Panc1 (cell line): Measurements from ENCODE around the gene MMRN2. TPM values are rescaled to one million over a fixed set of nuclear protein-coding genes. Genes with fewer than 3 reads are reported as not detected.

Source experiments
- ATAC-seq: fragments of 200-7000 bp; cut with Tn5 transposase; 2 replicates; pipeline ENCODE4 v1.9.1; 2020; ENCODE audit warnings: mild to moderate bottlenecking, moderate library complexity
- BruUV-seq: library from RNA; stranded (reverse); fragments of 400-500 nt; replicated peaks from 2 replicates; lab custom pipeline; 2021; lab: Mats Ljungman, UMichigan
- CTCF ChIA-PET: fragments of 300-600 bp; sonication (Branson Sonifier 250); formaldehyde crosslinking; loops from one replicate; lab custom pipeline; 2022; ENCODE audit warnings: antibody characterized with exemption; lab: Charles Lee
- POLR2A ChIA-PET: fragments of 300-600 bp; sonication (Branson Sonifier 250); formaldehyde crosslinking; loops from one replicate; lab custom pipeline; 2022; ENCODE audit warnings: antibody characterized with exemption; lab: Charles Lee
- DNase-seq: peaks from one replicate; pipeline ENCODE4 v3.0.0-alpha.2; 2010; ENCODE audit warnings: low read depth, low spot score
- H3K27ac ChIP-seq: 2 replicates; pipeline ENCODE4 v1.5.1; 2011; ENCODE audit warnings: mild to moderate bottlenecking, low read length, inconsistent platforms
- H3K27me3 ChIP-seq: fragments of 200-500 bp; sonication (Bioruptor generic); 2 replicates; pipeline ENCODE4 v1.6.0; 2014; ENCODE audit warnings: low read length, inconsistent platforms; ENCODE audit not compliant: control insufficient read depth, insufficient read depth
- H3K36me3 ChIP-seq: fragments of 200-500 bp; sonication (Bioruptor generic); 2 replicates; pipeline ENCODE4 v1.5.1; 2014; ENCODE audit warnings: inconsistent platforms, mild to moderate bottlenecking, low read length, moderate library complexity; ENCODE audit not compliant: control insufficient read depth, insufficient read depth
- H3K4me1 ChIP-seq: 2 replicates; pipeline ENCODE4 v1.5.1; 2011; ENCODE audit warnings: inconsistent platforms, mild to moderate bottlenecking, low read length, moderate library complexity; ENCODE audit not compliant: control insufficient read depth, insufficient read depth
- H3K4me3 ChIP-seq, 2 experiments: 2 replicates each; pipeline ENCODE4 v1.5.1; 2011 to 2012; ENCODE audit warnings: low read depth in 2 of 2, low read length in 2 of 2, mild to moderate bottlenecking in 2 of 2, inconsistent platforms in 1 of 2, moderate library complexity in 1 of 2
- H3K9me3 ChIP-seq: fragments of 200-500 bp; sonication (Bioruptor generic); 2 replicates; pipeline ENCODE4 v1.5.1; 2014; ENCODE audit warnings: low read depth, mild to moderate bottlenecking, inconsistent platforms, low read length, moderate library complexity; ENCODE audit not compliant: control insufficient read depth, insufficient read depth
- CTCF ChIP-seq: fragments of 450-650 bp; IDR thresholded peaks from 2 replicates; pipeline ENCODE4 v1.5.1; 2017; ENCODE audit warnings: mild to moderate bottlenecking
- POLR2AphosphoS5 ChIP-seq: IDR thresholded peaks from 2 replicates; pipeline ENCODE4 v1.6.1; 2012; ENCODE audit warnings: mild to moderate bottlenecking, low read depth, low read length, moderate library complexity
- SIN3A ChIP-seq: IDR thresholded peaks from 2 replicates; pipeline ENCODE4 v1.6.1; 2012; ENCODE audit warnings: low read depth, mild to moderate bottlenecking, low read length, moderate library complexity, borderline replicate concordance; ENCODE audit not compliant: insufficient read depth
- TCF7L2 ChIP-seq: IDR thresholded peaks from 2 replicates; pipeline ENCODE4 v1.6.1; 2011; ENCODE audit warnings: mild to moderate bottlenecking, low read depth, low read length, inconsistent platforms
- in situ Hi-C: cut with HindIII; loops from 2 replicates; pipeline ENCODE4 v1.10.0; 2016; ENCODE audit warnings: low sequenced_read_pairs, low pct_unique_long_range_greater_than_20kb
- intact Hi-C: fragments of 100-400 bp; cut with micrococcal nuclease; formaldehyde crosslinking; loops from one replicate; pipeline ENCODE4 v1.10.0; 2022; ENCODE audit not compliant: unreplicated experiment
- total RNA-seq: library from RNA; stranded (reverse); gene quantifications from one replicate; pipeline ENCODE4 v1.2.1, GENCODE V29; 2021; ENCODE audit not compliant: unreplicated experiment
- TF ChIP-seq, protein P1 (sequence below), 2 experiments: IDR thresholded peaks; 2 replicates each; pipeline ENCODE4 v1.6.1; 2011 to 2012; ENCODE audit warnings: low read depth in 2 of 2, control low read depth in 1 of 2, low read length in 1 of 2, mild to moderate bottlenecking in 1 of 2, moderate library complexity in 1 of 2; ENCODE audit not compliant: insufficient read depth in 1 of 2

MMRN2 gene
- total RNA-seq, 1 experiment from 2014 or later = 1.0 TPM

DNA sequence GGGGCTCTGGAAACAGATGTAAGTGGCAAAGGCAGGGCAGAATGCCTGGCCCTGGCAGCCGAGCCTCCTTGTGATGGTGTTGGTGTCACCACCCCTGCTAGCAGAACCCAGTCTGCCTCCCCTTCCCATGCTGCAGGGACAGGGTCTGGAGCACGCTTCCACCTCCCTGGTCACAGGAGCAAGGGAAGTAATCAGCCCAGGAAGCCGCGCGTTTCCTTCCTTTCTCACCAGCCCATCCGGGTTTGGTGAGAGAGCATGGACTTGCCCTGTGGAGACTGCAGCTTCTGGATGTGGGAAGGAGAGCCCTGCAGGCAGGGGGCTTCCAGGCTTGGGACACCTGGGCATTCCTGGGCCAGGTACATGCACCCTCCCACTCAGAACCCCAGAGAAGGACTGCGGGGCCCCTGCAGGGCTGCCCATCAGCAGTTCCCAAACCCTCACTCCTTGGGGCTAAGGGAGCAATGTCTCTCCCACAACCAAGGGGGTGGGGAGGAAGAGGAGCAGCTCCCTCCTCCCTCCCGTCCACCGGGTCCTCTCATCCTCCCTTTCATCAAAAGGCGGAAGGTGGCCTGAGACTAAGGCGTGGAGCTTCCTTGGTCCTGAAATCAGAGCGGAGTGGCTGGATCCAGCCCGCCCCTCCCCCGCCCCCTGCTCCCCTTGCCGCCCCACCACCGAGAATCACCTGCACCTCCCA, 1.8 kb downstream of the MMRN2 start:
- no peak for ATAC-seq
- POLR2A ChIA-PET = no interaction called here

GRCh38 chr10:86954681-86955500, 2.5 kb downstream of the MMRN2 start:
- POLR2A ChIA-PET = no interaction called here
- BruUV-seq = no TSS peak
- DNase-seq = no peak
- no peaks in the 10 kb centered on the region for H3K9me3 ChIP-seq
- CTCF ChIA-PET = no interaction called here
- H3K36me3 ChIP-seq = no peaks in the 10 kb centered on the region
- H3K4me1 ChIP-seq = peaks cover 51% of the 10 kb centered on the region
- TF ChIP-seq SIN3A (no peak), CTCF (no peak), TCF7L2 (no peak), POLR2AphosphoS5 (no peak)
- TF ChIP-seq, protein P1, sequence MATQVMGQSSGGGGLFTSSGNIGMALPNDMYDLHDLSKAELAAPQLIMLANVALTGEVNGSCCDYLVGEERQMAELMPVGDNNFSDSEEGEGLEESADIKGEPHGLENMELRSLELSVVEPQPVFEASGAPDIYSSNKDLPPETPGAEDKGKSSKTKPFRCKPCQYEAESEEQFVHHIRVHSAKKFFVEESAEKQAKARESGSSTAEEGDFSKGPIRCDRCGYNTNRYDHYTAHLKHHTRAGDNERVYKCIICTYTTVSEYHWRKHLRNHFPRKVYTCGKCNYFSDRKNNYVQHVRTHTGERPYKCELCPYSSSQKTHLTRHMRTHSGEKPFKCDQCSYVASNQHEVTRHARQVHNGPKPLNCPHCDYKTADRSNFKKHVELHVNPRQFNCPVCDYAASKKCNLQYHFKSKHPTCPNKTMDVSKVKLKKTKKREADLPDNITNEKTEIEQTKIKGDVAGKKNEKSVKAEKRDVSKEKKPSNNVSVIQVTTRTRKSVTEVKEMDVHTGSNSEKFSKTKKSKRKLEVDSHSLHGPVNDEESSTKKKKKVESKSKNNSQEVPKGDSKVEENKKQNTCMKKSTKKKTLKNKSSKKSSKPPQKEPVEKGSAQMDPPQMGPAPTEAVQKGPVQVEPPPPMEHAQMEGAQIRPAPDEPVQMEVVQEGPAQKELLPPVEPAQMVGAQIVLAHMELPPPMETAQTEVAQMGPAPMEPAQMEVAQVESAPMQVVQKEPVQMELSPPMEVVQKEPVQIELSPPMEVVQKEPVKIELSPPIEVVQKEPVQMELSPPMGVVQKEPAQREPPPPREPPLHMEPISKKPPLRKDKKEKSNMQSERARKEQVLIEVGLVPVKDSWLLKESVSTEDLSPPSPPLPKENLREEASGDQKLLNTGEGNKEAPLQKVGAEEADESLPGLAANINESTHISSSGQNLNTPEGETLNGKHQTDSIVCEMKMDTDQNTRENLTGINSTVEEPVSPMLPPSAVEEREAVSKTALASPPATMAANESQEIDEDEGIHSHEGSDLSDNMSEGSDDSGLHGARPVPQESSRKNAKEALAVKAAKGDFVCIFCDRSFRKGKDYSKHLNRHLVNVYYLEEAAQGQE (IDR thresholded peaks at IDR 0.05; ENCODE audit: insufficient read depth in 1 of 2, low read depth in 2 of 2, low read length in 1 of 2) = no peak
- ATAC-seq = no peak
- H3K27ac ChIP-seq = peak overlapping the region; percentile 18; the same call in 1 of the 2 replicates
- intact Hi-C loops = no loop called here
- H3K4me3 ChIP-seq = no peak overlapping the region
- no peaks in the 10 kb centered on the region for H3K27me3 ChIP-seq
- in situ Hi-C loops = no loop called here

More for the DNA sequence above, 1.8 kb downstream of the MMRN2 start:
- Histone ChIP-seq H3K9me3 (no peaks in the 10 kb centered on the region), H3K4me3 (no peak overlapping the region), H3K27ac (peak overlapping the region; percentile 18; the same call in 1 of the 2 replicates), H3K36me3 (no peaks in the 10 kb centered on the region), H3K4me1 (peaks cover 57% of the 10 kb centered on the region), H3K27me3 (no peaks in the 10 kb centered on the region)
- in situ Hi-C loops = no loop called here
- CTCF ChIA-PET = no interaction called here
- BruUV-seq = no TSS peak
- DNase-seq = no peak
- TF ChIP-seq CTCF (no peak), POLR2AphosphoS5 (no peak), SIN3A (no peak), TCF7L2 (no peak)
- TF ChIP-seq, protein P1 (IDR thresholded peaks at IDR 0.05; ENCODE audit: insufficient read depth in 1 of 2, low read depth in 2 of 2, low read length in 1 of 2) = no peak
- intact Hi-C loops = no loop called here
